B cell (primary cell): ENCODE results near the gene P2RX7. TPM values are rescaled to one million over a fixed set of nuclear protein-coding genes. Genes with fewer than 3 reads are reported as not detected.

Source experiments
- ATAC-seq: fragments of 200-7000 bp; cut with Tn5 transposase; one replicate; pipeline ENCODE4 v1.10.0; 2021; ENCODE audit warnings: low read depth, mild to moderate bottlenecking, moderate number of reproducible peaks, moderate library complexity
- CTCF ChIA-PET: fragments of 350-600 bp; sonication (Branson Sonifier 250); formaldehyde crosslinking; loops from one replicate; lab custom pipeline; 2021; ENCODE audit warnings: antibody characterized with exemption, inconsistent platforms; lab: Charles Lee
- POLR2A ChIA-PET: fragments of 350-600 bp; sonication (Branson Sonifier 250); formaldehyde crosslinking; loops from one replicate; lab custom pipeline; 2021; ENCODE audit warnings: antibody characterized with exemption; lab: Charles Lee
- DNase-seq: peaks from one replicate; pipeline ENCODE4 v3.0.0; 2013
- H2AFZ ChIP-seq: 2 replicates; pipeline ENCODE4 v1.6.1; 2012; ENCODE audit warnings: mild to moderate bottlenecking, low read depth, low read length; ENCODE audit not compliant: insufficient read depth, poor library complexity, severe bottlenecking
- H3K27ac ChIP-seq, 2 donors: 1 replicate in 1 of 2; 2 replicates in 1 of 2; pipeline ENCODE4 v1.5.1; 2012 to 2013; ENCODE audit warnings: low read length in 2 of 2, mild to moderate bottlenecking in 2 of 2, moderate library complexity in 1 of 2
- H3K27me3 ChIP-seq, 4 experiments: fragments of 200-600 bp in 1 of 4; sonication (generic) in 1 of 4; replicated peaks in 1 of 4; 1 replicate in 2 of 4; 2 replicates in 2 of 4; pipeline versions ENCODE4 v1.6.1 to v1.7.0; 2013 to 2016; ENCODE audit warnings: low read length in 3 of 4, mild to moderate bottlenecking in 2 of 4, mixed read lengths in 1 of 4, moderate library complexity in 1 of 4; ENCODE audit not compliant: insufficient read depth in 4 of 4, control insufficient read depth in 3 of 4; ENCODE audit errors: control extremely low read depth in 1 of 4
- H3K36me3 ChIP-seq, 2 experiments: replicated peaks in 1 of 2; 1 replicate in 1 of 2; 2 replicates in 1 of 2; pipeline versions ENCODE4 v1.6.1 to v1.7.1; 2013; ENCODE audit warnings: low read length in 1 of 2; ENCODE audit not compliant: insufficient read depth in 2 of 2, control insufficient read depth in 1 of 2; ENCODE audit errors: control extremely low read depth in 1 of 2, extremely low read depth in 1 of 2
- H3K4me1 ChIP-seq, 2 donors: fragments of 200-600 bp in 1 of 2; sonication (generic) in 1 of 2; 1 replicate in 1 of 2; 2 replicates in 1 of 2; pipeline versions ENCODE4 v1.5.1 to v1.6.1; 2013 to 2017; ENCODE audit warnings: low read length in 2 of 2; ENCODE audit not compliant: control insufficient read depth in 2 of 2, insufficient read depth in 2 of 2
- H3K4me2 ChIP-seq: replicated peaks from 2 replicates; pipeline ENCODE3; 2012; ENCODE audit warnings: mild to moderate bottlenecking, low read depth, low read length; ENCODE audit not compliant: poor library complexity, severe bottlenecking
- H3K4me3 ChIP-seq, 5 experiments: fragments of 200-600 bp in 1 of 5; sonication (generic) in 1 of 5; 1 replicate in 3 of 5; 2 replicates in 2 of 5; pipeline versions ENCODE4 v1.5.1 to v1.7.0; 2011 to 2016; ENCODE audit warnings: low read length in 4 of 5, mild to moderate bottlenecking in 4 of 5, low read depth in 2 of 5, control low read depth in 1 of 5, moderate library complexity in 1 of 5; ENCODE audit not compliant: insufficient read depth in 1 of 5; ENCODE audit errors: control extremely low read depth in 1 of 5, extremely low read depth in 1 of 5
- H3K79me2 ChIP-seq: fragments of 200-600 bp; sonication (generic); one replicate; pipeline ENCODE4 v1.6.0; 2016; ENCODE audit warnings: low read length; ENCODE audit not compliant: control insufficient read depth, insufficient read depth
- H3K9ac ChIP-seq: fragments of 200-600 bp; sonication (generic); 2 replicates; pipeline ENCODE4 v1.6.1; 2017; ENCODE audit warnings: mild to moderate bottlenecking, low read length, moderate library complexity
- H3K9me3 ChIP-seq, 3 donors: one replicate each; pipeline versions ENCODE4 v1.6.1 to v1.7.1; 2013; ENCODE audit warnings: low read length in 2 of 3; ENCODE audit not compliant: control insufficient read depth in 2 of 3, insufficient read depth in 1 of 3; ENCODE audit errors: control extremely low read depth in 1 of 3
- H4K20me1 ChIP-seq: 2 replicates; pipeline ENCODE4 v1.6.0; 2012; ENCODE audit warnings: mild to moderate bottlenecking, low read length; ENCODE audit not compliant: insufficient read depth, control insufficient read depth, poor library complexity, severe bottlenecking
- H3K27ac Mint-ChIP-seq: one replicate; pipeline ENCODE4 v1.8.0; 2021; ENCODE audit warnings: mixed read lengths
- H3K27me3 Mint-ChIP-seq: one replicate; pipeline ENCODE4 v1.8.0; 2021; ENCODE audit warnings: mixed read lengths
- H3K4me1 Mint-ChIP-seq: one replicate; pipeline ENCODE4 v1.8.0; 2021; ENCODE audit warnings: mixed read lengths
- H3K4me3 Mint-ChIP-seq: one replicate; pipeline ENCODE4 v1.8.0; 2021; ENCODE audit warnings: mixed read lengths
- H3K9me3 Mint-ChIP-seq: one replicate; pipeline ENCODE4 v1.8.0; 2022; ENCODE audit warnings: mixed read lengths; ENCODE audit not compliant: insufficient read depth
- CTCF ChIP-seq: fragments of 200-600 bp; IDR thresholded peaks from one replicate; pipeline ENCODE4 v1.8.0; 2022; ENCODE audit warnings: antibody characterized with exemption, mild to moderate bottlenecking
- EZH2 ChIP-seq: IDR thresholded peaks from 2 replicates; pipeline ENCODE4 v1.6.1; 2012; ENCODE audit warnings: borderline replicate concordance, low read depth, mild to moderate bottlenecking, moderate library complexity, low read length; ENCODE audit not compliant: insufficient read depth, poor library complexity, severe bottlenecking
- WGBS: methylation state at CpG from one replicate; pipeline ENCODE4 v1.1.5; 2013; ENCODE audit warnings: missing lambda C conversion rate; ENCODE audit not compliant: insufficient coverage; 5-methylcytosine and 5-hydroxymethylcytosine counted together
- intact Hi-C: fragments of 100-400 bp; cut with micrococcal nuclease; formaldehyde crosslinking; loops from one replicate; pipeline ENCODE4 v1.10.0; 2022
- polyA plus RNA-seq: library from polyadenylated mRNA; depleted of rRNA; stranded (reverse); fragments of >200 nt; gene quantifications from 2 replicates; pipeline ENCODE4 v1.2.3, GENCODE V29; 2012
- total RNA-seq, 2 donors: library from RNA; stranded (reverse); fragments of 120-200 nt in 1 of 2; gene quantifications; 1 replicate in 1 of 2; 2 replicates in 1 of 2; pipeline versions ENCODE4 v1.2.3 to v1.2.4, GENCODE V29; 2013 to 2022

The P2RX7 gene
- total and polyA plus RNA-seq, 2 donors (not counting 1 experiment from before 2014, with no cell fraction given): 5.3 to 6.3 TPM

DNA sequence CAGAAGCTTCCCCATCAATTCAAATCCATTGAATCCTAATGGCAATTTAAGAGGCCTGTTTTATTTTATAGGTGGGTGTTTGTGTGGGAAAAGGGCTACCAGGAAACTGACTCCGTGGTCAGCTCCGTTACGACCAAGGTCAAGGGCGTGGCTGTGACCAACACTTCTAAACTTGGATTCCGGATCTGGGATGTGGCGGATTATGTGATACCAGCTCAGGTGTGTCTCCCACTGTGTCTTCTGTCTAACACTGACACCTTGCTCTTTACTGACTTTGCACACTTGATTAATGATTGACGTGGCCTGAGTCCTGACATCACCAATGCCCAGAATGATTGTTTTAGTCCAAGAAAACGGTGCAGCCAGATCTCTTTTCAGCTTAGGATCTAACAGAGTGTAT lies 84.4 kb downstream of the P2RX7 start:
- no peak overlapping the region for H3K27ac Mint-ChIP-seq
- no peaks in the 10 kb centered on the region for H3K27me3 Mint-ChIP-seq
- H3K36me3 ChIP-seq: peaks cover 2 to 8% of the 10 kb centered on the region in 2 experiments
- no peaks in the 10 kb centered on the region for H3K9me3 Mint-ChIP-seq
- TF ChIP-seq CTCF: no peak
- TF ChIP-seq EZH2: no peak
- H3K4me3 Mint-ChIP-seq: no peak overlapping the region
- no peak overlapping the region for H3K27ac ChIP-seq
- ATAC-seq (no peak), DNase-seq (no peak)
- H3K9me3 ChIP-seq: no peaks in the 10 kb centered on the region
- intact Hi-C loops: no loop called here
- H3K79me2 ChIP-seq: no peaks in the 10 kb centered on the region
- CTCF ChIA-PET: interaction anchor here (1.6 kb wide), 1 partner anchor 14 kb away, joined by 6 read pairs; no protein-coding TSS in a partner anchor
- WGBS: 97% methylated on average over 8 of the region's 8 CpGs
- no peaks in the 10 kb centered on the region for H3K4me1 ChIP-seq
- no peak overlapping the region for H3K4me2 ChIP-seq
- no peak overlapping the region for H2AFZ ChIP-seq
- no peak overlapping the region for H3K9ac ChIP-seq
- POLR2A ChIA-PET: interaction anchor here (0.6 to 0.7 kb wide), 3 partner anchors 491 to 1757 kb away, joined by 3 to 7 read pairs (median 6); no protein-coding TSS in a partner anchor
- H3K4me1 Mint-ChIP-seq: peaks cover 7% of the 10 kb centered on the region
- no peak overlapping the region for H3K4me3 ChIP-seq
- no peaks in the 10 kb centered on the region for H4K20me1 ChIP-seq
- no peaks in the 10 kb centered on the region for H3K27me3 ChIP-seq

- CTCF ChIA-PET: no interaction called here
Measured at GRCh38 chr12:121217761-121218160, 85.1 kb downstream of the P2RX7 start.

More at GRCh38 chr12:121217761-121218160, 85.1 kb downstream of the P2RX7 start:
- no peaks in the 10 kb centered on the region for H4K20me1 ChIP-seq
- Mint-ChIP-seq H3K27me3 (no peaks in the 10 kb centered on the region), H3K4me3 (no peak overlapping the region), H3K27ac (no peak overlapping the region), H3K9me3 (no peaks in the 10 kb centered on the region), H3K4me1 (peaks cover 9% of the 10 kb centered on the region)
- no peak overlapping the region for H3K4me3 ChIP-seq
- POLR2A ChIA-PET: interaction anchor here (0.6 to 0.7 kb wide), 2 partner anchors 10 to 1757 kb away, joined by 3 to 6 read pairs; no protein-coding TSS in a partner anchor
- 95% methylated on average over 5 of the region's 5 CpGs for WGBS
- H3K36me3 ChIP-seq: peaks cover 2 to 8% of the 10 kb centered on the region in 2 experiments
- no peak overlapping the region for H3K27ac ChIP-seq
- H2AFZ ChIP-seq: no peak overlapping the region
- no peaks in the 10 kb centered on the region for H3K79me2 ChIP-seq
- peaks cover 3 to 4% of the 10 kb centered on the region in 2 donors for H3K4me1 ChIP-seq
- no peaks in the 10 kb centered on the region for H3K9me3 ChIP-seq
- TF ChIP-seq EZH2: no peak
- TF ChIP-seq CTCF: no peak
- ATAC-seq (no peak), DNase-seq (no peak)
- H3K27me3 ChIP-seq: no peaks in the 10 kb centered on the region
- H3K4me2 ChIP-seq: no peak overlapping the region
- no peak overlapping the region for H3K9ac ChIP-seq
- intact Hi-C loops: no loop called here
